Measurements from ENCODE around the gene BMAL1. TPM values are rescaled to one million over a fixed set of nuclear protein-coding genes. Genes with fewer than 3 reads are reported as not detected.
A peak's percentile ranks its signal among the peaks of the same experiment; 100 is the strongest.

Gene BMAL1
- total RNA-seq, 1 donor from 2014 or later = 26.5 TPM

DNA sequence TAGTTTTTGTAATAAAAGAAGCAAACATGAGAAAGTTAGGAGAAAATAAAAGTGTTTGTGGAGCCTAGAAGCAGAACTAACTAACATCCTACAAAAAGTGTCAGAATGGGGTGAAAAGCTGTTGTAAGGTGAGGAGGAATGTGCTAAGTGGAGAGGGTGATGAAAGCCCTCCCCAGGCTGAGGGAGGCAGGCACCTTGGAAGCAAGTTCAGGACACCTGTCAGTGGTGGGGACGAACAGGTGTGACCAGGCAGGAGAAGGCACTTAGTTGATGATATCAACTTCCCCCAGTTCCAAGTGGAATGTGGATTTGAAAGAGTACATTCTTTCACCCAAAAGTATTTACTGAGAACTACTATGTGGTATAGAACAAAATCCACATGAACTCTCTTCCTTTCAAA is 18.7 kb upstream of the BMAL1 start:
- Histone ChIP-seq H3F3A (ENCODE audit: low read depth) (no peaks in the 10 kb centered on the region), H3K9me3 (ENCODE audit: low read depth) (no peaks in the 10 kb centered on the region), H3K4me1 (peaks cover 8% of the 10 kb centered on the region), H3K27ac (no peak overlapping the region), H3K4me2 (no peak overlapping the region), H3K36me3 (no peaks in the 10 kb centered on the region), H3K27me3 (no peaks in the 10 kb centered on the region), H4K20me1 (ENCODE audit: low read depth) (no peaks in the 10 kb centered on the region), H3K4me3 (no peak overlapping the region), H2AFZ (replicated peaks) (no peak overlapping the region), H3K9ac (no peak overlapping the region), H3K79me2 (ENCODE audit: low read depth) (no peaks in the 10 kb centered on the region)
- no peak for DNase-seq (ENCODE audit: low spot score)
- no peak for TF ChIP-seq EZH2phosphoT487 (IDR thresholded peaks at IDR 0.05)
- no peak for TF ChIP-seq CTCF (IDR thresholded peaks at IDR 0.05)
- TF ChIP-seq EZH2 (IDR thresholded peaks at IDR 0.05) = no peak
- H3K27me3 Mint-ChIP-seq (ENCODE audit: insufficient read depth, low read depth) = no peaks in the 10 kb centered on the region
- H3K4me1 Mint-ChIP-seq = peaks cover 14% of the 10 kb centered on the region
- H3K9me3 Mint-ChIP-seq = no peaks in the 10 kb centered on the region
- no peak overlapping the region for H3K4me3 Mint-ChIP-seq
- no peaks in the 10 kb centered on the region for H3K36me3 Mint-ChIP-seq
- no peak overlapping the region for H3K27ac Mint-ChIP-seq

DNA sequence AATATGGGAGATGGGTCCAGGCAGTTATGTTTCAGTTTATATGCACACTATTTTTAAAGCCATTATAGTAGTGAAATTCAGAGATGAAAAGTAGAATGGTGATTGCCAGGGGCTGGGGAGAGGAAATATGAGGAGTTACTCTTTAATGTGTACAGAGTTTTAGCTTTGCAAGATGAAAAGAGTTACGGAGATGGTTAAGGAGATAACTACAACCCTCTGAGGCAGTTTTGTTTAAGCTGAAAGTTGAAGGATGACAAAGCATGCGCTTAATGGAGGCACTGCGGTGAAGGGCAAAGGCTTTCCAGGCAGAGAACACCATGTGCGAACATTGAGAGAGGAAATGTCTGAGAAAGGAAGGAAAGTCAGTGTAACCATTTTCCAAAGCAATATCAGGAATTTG is 18.2 kb upstream of the BMAL1 start:
- Histone ChIP-seq H3K4me3 (no peak overlapping the region), H3K9ac (no peak overlapping the region), H3K36me3 (no peaks in the 10 kb centered on the region), H3K79me2 (ENCODE audit: low read depth) (no peaks in the 10 kb centered on the region), H3K9me3 (ENCODE audit: low read depth) (no peaks in the 10 kb centered on the region), H3K4me2 (no peak overlapping the region), H3K27me3 (no peaks in the 10 kb centered on the region), H4K20me1 (ENCODE audit: low read depth) (no peaks in the 10 kb centered on the region), H3K27ac (no peak overlapping the region), H2AFZ (replicated peaks) (no peak overlapping the region), H3K4me1 (peaks cover 8% of the 10 kb centered on the region), H3F3A (ENCODE audit: low read depth) (no peaks in the 10 kb centered on the region)
- TF ChIP-seq CTCF (IDR thresholded peaks at IDR 0.05) (no peak), EZH2phosphoT487 (IDR thresholded peaks at IDR 0.05) (no peak)
- DNase-seq (ENCODE audit: low spot score) = no peak
- H3K9me3 Mint-ChIP-seq = no peaks in the 10 kb centered on the region
- no peak overlapping the region for H3K27ac Mint-ChIP-seq
- H3K4me3 Mint-ChIP-seq = no peak overlapping the region
- no peaks in the 10 kb centered on the region for H3K36me3 Mint-ChIP-seq
- H3K27me3 Mint-ChIP-seq (ENCODE audit: insufficient read depth, low read depth) = no peaks in the 10 kb centered on the region
- peaks cover 14% of the 10 kb centered on the region for H3K4me1 Mint-ChIP-seq

- Histone ChIP-seq H3K9ac (no peak overlapping the region), H3K4me3 (no peak overlapping the region), H3K9me3 (ENCODE audit: low read depth) (no peaks in the 10 kb centered on the region), H3F3A (ENCODE audit: low read depth) (no peaks in the 10 kb centered on the region), H4K20me1 (ENCODE audit: low read depth) (no peaks in the 10 kb centered on the region), H3K36me3 (no peaks in the 10 kb centered on the region), H3K27me3 (no peaks in the 10 kb centered on the region), H3K79me2 (ENCODE audit: low read depth) (no peaks in the 10 kb centered on the region), H2AFZ (replicated peaks) (peak overlapping the region; percentile 42), H3K4me1 (peaks cover 8% of the 10 kb centered on the region), H3K4me2 (no peak overlapping the region), H3K27ac (no peak overlapping the region)
- H3K4me1 Mint-ChIP-seq = peaks cover 14% of the 10 kb centered on the region
- H3K9me3 Mint-ChIP-seq = no peaks in the 10 kb centered on the region
- DNase-seq (ENCODE audit: low spot score) = no peak
- no peak for TF ChIP-seq CTCF (IDR thresholded peaks at IDR 0.05)
- TF ChIP-seq EZH2phosphoT487 (IDR thresholded peaks at IDR 0.05) = no peak
- TF ChIP-seq EZH2 (IDR thresholded peaks at IDR 0.05) = no peak
- H3K36me3 Mint-ChIP-seq = no peaks in the 10 kb centered on the region
- no peak overlapping the region for H3K4me3 Mint-ChIP-seq
- H3K27ac Mint-ChIP-seq = peak overlapping the region; percentile 8
- no peaks in the 10 kb centered on the region for H3K27me3 Mint-ChIP-seq (ENCODE audit: insufficient read depth, low read depth)
Measured at GRCh38 chr11:13260201-13260962, 17.2 kb upstream of the BMAL1 start.

Data from neural progenitor cell (in vitro differentiated cells).